ENCODE results near the gene SLC20A1. TPM values are rescaled to one million over a fixed set of nuclear protein-coding genes. Genes with fewer than 3 reads are reported as not detected.

The SLC20A1 gene
- total RNA-seq, 1 donor from 2014 or later, result 114 TPM

DNA sequence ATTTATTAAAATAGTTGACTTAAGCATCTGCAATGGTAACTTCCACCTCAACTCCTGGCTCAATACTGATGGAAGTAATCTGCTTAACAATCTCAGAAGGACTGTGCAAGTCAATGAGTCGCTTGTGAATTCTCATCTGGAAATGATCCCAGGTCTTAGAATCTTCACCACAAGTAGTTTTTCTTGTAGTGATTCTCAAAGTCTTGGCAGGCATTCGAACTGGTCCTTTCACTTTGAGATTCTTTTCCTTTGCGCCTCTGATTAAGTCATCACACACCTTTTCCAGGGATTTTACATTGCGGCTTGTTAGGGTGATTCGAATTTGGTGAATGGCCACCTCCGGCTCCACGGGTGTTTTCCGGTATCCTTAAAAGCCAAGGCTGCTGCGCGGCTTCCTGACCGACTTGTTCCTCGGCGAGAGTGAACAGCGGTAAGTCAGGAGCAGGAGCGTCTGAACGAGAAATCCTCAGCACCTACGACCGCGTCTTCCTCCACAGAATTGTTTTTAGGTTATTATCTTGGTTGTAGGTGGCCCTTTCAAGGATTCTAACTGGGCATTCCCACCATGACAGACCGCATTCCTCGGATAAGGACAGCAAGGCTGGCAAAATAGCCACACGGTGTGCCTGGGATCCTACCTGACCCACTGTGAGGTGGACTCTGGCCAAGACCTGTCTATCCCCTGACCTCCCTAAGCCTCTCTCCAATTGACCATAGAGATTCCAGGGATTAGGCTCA lies 23.8 kb upstream of the SLC20A1 start:
- no peak for DNase-seq (ENCODE audit: low read depth, low spot score)
- Mint-ChIP-seq H3K4me1 (no peaks in the 10 kb centered on the region), H3K36me3 (ENCODE audit: low read depth) (no peaks in the 10 kb centered on the region), H3K4me3 (no peak overlapping the region), H3K27me3 (ENCODE audit: low read depth) (peaks cover 5% of the 10 kb centered on the region), H3K27ac (ENCODE audit: unreplicated experiment) (no peak overlapping the region), H3K9me3 (no peaks in the 10 kb centered on the region)
- TF ChIP-seq, protein P1, sequence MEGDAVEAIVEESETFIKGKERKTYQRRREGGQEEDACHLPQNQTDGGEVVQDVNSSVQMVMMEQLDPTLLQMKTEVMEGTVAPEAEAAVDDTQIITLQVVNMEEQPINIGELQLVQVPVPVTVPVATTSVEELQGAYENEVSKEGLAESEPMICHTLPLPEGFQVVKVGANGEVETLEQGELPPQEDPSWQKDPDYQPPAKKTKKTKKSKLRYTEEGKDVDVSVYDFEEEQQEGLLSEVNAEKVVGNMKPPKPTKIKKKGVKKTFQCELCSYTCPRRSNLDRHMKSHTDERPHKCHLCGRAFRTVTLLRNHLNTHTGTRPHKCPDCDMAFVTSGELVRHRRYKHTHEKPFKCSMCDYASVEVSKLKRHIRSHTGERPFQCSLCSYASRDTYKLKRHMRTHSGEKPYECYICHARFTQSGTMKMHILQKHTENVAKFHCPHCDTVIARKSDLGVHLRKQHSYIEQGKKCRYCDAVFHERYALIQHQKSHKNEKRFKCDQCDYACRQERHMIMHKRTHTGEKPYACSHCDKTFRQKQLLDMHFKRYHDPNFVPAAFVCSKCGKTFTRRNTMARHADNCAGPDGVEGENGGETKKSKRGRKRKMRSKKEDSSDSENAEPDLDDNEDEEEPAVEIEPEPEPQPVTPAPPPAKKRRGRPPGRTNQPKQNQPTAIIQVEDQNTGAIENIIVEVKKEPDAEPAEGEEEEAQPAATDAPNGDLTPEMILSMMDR (conservative IDR thresholded peaks at IDR 0.05), result no peak

DNA sequence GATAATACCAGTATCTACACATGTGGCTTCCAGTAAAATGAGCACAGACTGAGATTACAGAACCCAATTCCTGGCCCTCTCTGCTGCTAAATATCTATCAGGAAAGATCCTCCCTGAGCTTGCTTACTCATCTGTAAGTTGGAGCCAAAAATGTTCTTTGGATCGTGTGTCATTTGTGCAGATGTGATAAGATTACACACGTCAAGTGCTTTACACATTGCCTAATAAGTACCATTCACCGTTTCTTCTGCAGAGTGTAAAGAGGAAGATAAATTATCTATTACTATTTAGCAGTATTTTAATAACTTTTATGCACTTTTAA lies 23.2 kb upstream of the SLC20A1 start:
- no peak overlapping the region for H3K27ac Mint-ChIP-seq (ENCODE audit: unreplicated experiment)

DNA sequence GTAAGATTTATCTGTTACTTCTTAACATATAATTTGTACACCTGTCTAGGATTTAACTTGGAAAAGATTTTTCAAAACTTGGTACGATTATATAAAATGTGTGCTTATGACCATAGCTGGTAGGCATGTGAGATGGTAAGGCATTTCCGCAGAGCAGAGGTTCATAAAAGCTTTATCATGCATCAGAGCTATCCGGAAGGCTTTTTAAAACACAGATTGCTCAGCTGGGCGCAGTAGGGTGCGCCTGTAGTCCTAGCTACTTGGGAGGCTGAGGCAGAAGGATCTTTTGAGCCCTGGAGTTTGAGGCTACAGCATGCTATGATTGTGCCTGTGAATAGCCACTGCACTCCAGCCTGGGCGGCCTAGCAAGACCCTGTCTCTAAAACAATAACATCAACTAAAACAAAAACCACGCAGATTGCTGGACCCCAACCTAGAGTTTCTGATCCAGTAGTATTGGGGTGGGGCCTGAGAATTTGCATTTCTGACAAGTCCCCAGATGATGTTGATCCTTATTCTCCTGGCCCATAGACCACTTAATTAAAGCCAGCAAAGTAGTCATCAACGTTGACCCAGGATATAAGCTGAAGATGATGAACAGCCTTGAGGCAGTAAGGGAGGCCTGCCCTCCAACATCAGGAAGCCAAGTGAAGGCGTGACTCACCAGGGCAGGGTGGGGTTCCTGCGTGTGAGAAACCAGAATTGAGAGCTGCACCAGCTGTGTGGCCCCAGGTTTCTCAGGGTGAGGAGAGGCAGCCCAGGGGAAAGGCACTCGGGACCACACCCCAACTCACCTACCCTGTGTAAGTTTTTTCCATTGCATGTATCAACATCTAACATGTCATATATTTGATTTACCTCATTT lies 21.6 kb upstream of the SLC20A1 start:
- TF ChIP-seq, protein P1 (conservative IDR thresholded peaks at IDR 0.05), result no peak
- peaks cover 5% of the 10 kb centered on the region for H3K27me3 Mint-ChIP-seq (ENCODE audit: low read depth)
- DNase-seq (ENCODE audit: low read depth, low spot score), result no peak
- H3K36me3 Mint-ChIP-seq (ENCODE audit: low read depth), result no peaks in the 10 kb centered on the region
- H3K9me3 Mint-ChIP-seq, result no peaks in the 10 kb centered on the region
- H3K27ac Mint-ChIP-seq (ENCODE audit: unreplicated experiment), result no peak overlapping the region
- H3K4me1 Mint-ChIP-seq, result no peaks in the 10 kb centered on the region
- no peak overlapping the region for H3K4me3 Mint-ChIP-seq

More for the DNA sequence above, 23.2 kb upstream of the SLC20A1 start:
- Mint-ChIP-seq H3K36me3 (ENCODE audit: low read depth) (no peaks in the 10 kb centered on the region), H3K9me3 (no peaks in the 10 kb centered on the region), H3K27me3 (ENCODE audit: low read depth) (peaks cover 5% of the 10 kb centered on the region), H3K4me3 (no peak overlapping the region), H3K4me1 (no peaks in the 10 kb centered on the region)
- TF ChIP-seq, protein P1 (conservative IDR thresholded peaks at IDR 0.05), result no peak
- DNase-seq (ENCODE audit: low read depth, low spot score), result no peak

DNA sequence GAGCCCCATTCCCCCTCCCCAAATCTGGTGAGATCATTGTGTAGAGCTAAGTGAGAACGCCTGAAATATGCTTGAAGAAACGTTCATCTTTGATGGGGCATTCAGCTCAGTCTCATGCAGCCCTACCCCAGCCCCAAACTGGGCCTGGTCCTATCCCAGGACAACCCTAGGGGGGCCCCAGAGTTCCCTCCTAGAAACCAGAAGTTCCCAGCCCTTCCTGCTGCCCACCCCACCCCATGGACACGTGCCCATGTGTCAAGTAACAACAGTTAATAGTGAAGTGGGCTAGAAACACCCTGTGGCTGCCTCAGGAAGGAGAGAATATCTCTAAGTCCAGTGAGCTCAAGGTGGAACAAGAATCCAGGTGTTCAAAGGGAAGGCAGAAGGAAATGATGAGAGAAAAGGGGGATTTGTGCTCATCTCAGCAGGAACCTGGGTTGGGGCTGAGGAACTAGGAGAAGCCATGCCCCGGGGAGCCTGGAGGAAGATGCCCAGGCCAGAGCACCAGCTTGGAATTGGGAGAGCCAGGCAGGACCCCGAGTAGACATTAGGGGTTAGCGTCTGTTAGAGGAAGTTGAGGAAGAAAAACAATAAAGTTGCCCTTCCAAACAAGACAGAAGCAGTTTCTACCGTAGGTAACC lies 20.1 kb upstream of the SLC20A1 start:
- Mint-ChIP-seq H3K4me3 (no peak overlapping the region), H3K4me1 (peaks cover 5% of the 10 kb centered on the region), H3K36me3 (ENCODE audit: low read depth) (no peaks in the 10 kb centered on the region), H3K9me3 (no peaks in the 10 kb centered on the region), H3K27me3 (ENCODE audit: low read depth) (peaks cover 5% of the 10 kb centered on the region), H3K27ac (ENCODE audit: unreplicated experiment) (no peak overlapping the region)
- no peak for DNase-seq (ENCODE audit: low read depth, low spot score)
- TF ChIP-seq, protein P1 (conservative IDR thresholded peaks at IDR 0.05), result no peak

DNA sequence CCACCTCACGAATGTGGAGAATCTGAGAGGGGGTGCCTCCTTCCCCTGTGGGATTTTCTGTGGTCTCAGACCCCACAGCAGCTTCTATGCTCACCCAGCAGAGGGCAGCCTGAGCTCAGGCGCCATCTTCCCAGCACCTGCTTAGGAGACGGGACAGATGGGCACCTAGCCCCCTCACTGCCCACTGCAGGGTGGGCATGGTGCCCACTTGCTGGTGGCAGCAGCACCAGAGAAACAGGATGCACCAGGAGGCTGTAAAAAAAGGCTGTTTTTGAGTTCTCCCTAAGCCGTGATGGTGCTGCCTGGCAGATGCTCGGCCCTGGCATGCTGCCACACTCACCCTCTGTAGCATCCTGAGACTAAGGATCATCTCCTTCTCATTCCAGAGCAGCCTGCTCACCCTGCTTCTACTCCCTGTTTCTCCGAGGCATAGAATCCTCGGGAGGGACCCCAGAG lies 19.1 kb upstream of the SLC20A1 start:
- TF ChIP-seq, protein P1 (conservative IDR thresholded peaks at IDR 0.05), result peak; percentile 74
- Mint-ChIP-seq H3K4me3 (no peak overlapping the region), H3K4me1 (peaks cover 15% of the 10 kb centered on the region), H3K27me3 (ENCODE audit: low read depth) (peaks cover 2% of the 10 kb centered on the region), H3K36me3 (ENCODE audit: low read depth) (no peaks in the 10 kb centered on the region), H3K27ac (ENCODE audit: unreplicated experiment) (no peak overlapping the region), H3K9me3 (no peaks in the 10 kb centered on the region)
- DNase-seq (ENCODE audit: low read depth, low spot score), result peak; percentile 25
